H9 (cell line): ENCODE measurements around the gene SPCS2. TPM values are rescaled to one million over a fixed set of nuclear protein-coding genes. Genes with fewer than 3 reads are reported as not detected.

Source experiments
- DNase-seq: peaks from one replicate; pipeline ENCODE4 v3.0.0-alpha.2; 2017
- H2AFZ ChIP-seq: one replicate; pipeline ENCODE4 v1.6.1; 2013; ENCODE audit warnings: mild to moderate bottlenecking, low read length, control low read depth, moderate library complexity
- H2AK5ac ChIP-seq: 2 replicates; pipeline ENCODE4 v1.6.1; 2013; ENCODE audit warnings: low read length, control low read depth, mixed read lengths; ENCODE audit not compliant: insufficient read length
- H2BK120ac ChIP-seq: one replicate; pipeline ENCODE4 v1.6.1; 2013; ENCODE audit warnings: low read depth, mild to moderate bottlenecking, low read length, control low read depth, inconsistent platforms; ENCODE audit not compliant: poor library complexity, severe bottlenecking
- H2BK12ac ChIP-seq: 2 replicates; pipeline ENCODE4 v1.6.1; 2013; ENCODE audit warnings: low read length, control low read depth, mixed read lengths, low read depth; ENCODE audit not compliant: insufficient read length
- H2BK15ac ChIP-seq: 2 replicates; pipeline ENCODE4 v1.6.1; 2013; ENCODE audit warnings: low read depth, low read length, control low read depth
- H2BK20ac ChIP-seq: one replicate; pipeline ENCODE4 v1.6.1; 2013; ENCODE audit warnings: low read depth, mild to moderate bottlenecking, low read length, control low read depth, inconsistent platforms; ENCODE audit not compliant: poor library complexity, severe bottlenecking
- H2BK5ac ChIP-seq: 2 replicates; pipeline ENCODE4 v1.6.1; 2013; ENCODE audit warnings: low read length, control low read depth, mixed read lengths; ENCODE audit not compliant: insufficient read length
- H3K14ac ChIP-seq: 2 replicates; pipeline ENCODE4 v1.6.1; 2013; ENCODE audit warnings: low read length, control low read depth; ENCODE audit not compliant: insufficient read depth
- H3K18ac ChIP-seq: 2 replicates; pipeline ENCODE4 v1.6.1; 2013; ENCODE audit warnings: low read depth, mild to moderate bottlenecking, mixed read lengths, low read length, control low read depth; ENCODE audit not compliant: insufficient read length
- H3K23ac ChIP-seq: 2 replicates; pipeline ENCODE4 v1.6.1; 2013; ENCODE audit warnings: low read length, control low read depth, mixed read lengths, low read depth; ENCODE audit not compliant: insufficient read length
- H3K23me2 ChIP-seq: 2 replicates; pipeline ENCODE4 v1.6.1; 2013; ENCODE audit warnings: low read depth, mild to moderate bottlenecking, mixed read lengths, low read length, control low read depth; ENCODE audit not compliant: insufficient read length, poor library complexity, severe bottlenecking
- H3K27ac ChIP-seq: 2 replicates; pipeline ENCODE4 v1.5.1; 2013; ENCODE audit warnings: low read length, control low read depth, mixed read lengths, low read depth; ENCODE audit not compliant: insufficient read length
- H3K27me3 ChIP-seq: 2 replicates; pipeline ENCODE4 v1.6.1; 2013; ENCODE audit warnings: low read length, control low read depth, inconsistent platforms; ENCODE audit not compliant: insufficient read depth
- H3K4ac ChIP-seq: 2 replicates; pipeline ENCODE4 v1.6.1; 2013; ENCODE audit warnings: low read depth, mild to moderate bottlenecking, control low read depth, inconsistent platforms, low read length, moderate library complexity
- H3K4me1 ChIP-seq: 2 replicates; pipeline ENCODE4 v1.6.1; 2013; ENCODE audit warnings: low read length, control low read depth, inconsistent platforms; ENCODE audit not compliant: insufficient read depth
- H3K4me2 ChIP-seq: 2 replicates; pipeline ENCODE4 v1.6.1; 2013; ENCODE audit warnings: low read length, control low read depth, mixed read lengths; ENCODE audit not compliant: insufficient read length, insufficient read depth
- H3K56ac ChIP-seq: 2 replicates; pipeline ENCODE4 v1.6.1; 2013; ENCODE audit warnings: low read depth, mild to moderate bottlenecking, mixed read lengths, low read length, control low read depth; ENCODE audit not compliant: insufficient read length
- H3K79me1 ChIP-seq: 2 replicates; pipeline ENCODE4 v1.6.1; 2013; ENCODE audit warnings: low read depth, mild to moderate bottlenecking, moderate library complexity, low read length, control low read depth, inconsistent platforms; ENCODE audit not compliant: insufficient read depth, poor library complexity, severe bottlenecking
- H3K79me2 ChIP-seq: 2 replicates; pipeline ENCODE4 v1.6.1; 2013; ENCODE audit warnings: low read length, control low read depth, inconsistent platforms; ENCODE audit not compliant: insufficient read depth
- H3K9ac ChIP-seq: 2 replicates; pipeline ENCODE4 v1.6.1; 2013; ENCODE audit warnings: low read length, control low read depth, mixed read lengths; ENCODE audit not compliant: insufficient read length; ENCODE audit errors: extremely low read depth
- H3K9me3 ChIP-seq: one replicate; pipeline ENCODE4 v1.6.1; 2013; ENCODE audit warnings: low read depth, low read length, inconsistent platforms; ENCODE audit not compliant: control insufficient read depth
- H3T11ph ChIP-seq: one replicate; pipeline ENCODE4 v1.6.1; 2013; ENCODE audit warnings: mild to moderate bottlenecking, low read length, control low read depth, inconsistent platforms
- H4K20me1 ChIP-seq: one replicate; pipeline ENCODE4 v1.6.1; 2013; ENCODE audit not compliant: control insufficient read depth, insufficient read length, insufficient read depth
- H4K5ac ChIP-seq: 2 replicates; pipeline ENCODE4 v1.6.1; 2013; ENCODE audit warnings: low read depth, mild to moderate bottlenecking, mixed read lengths, low read length, control low read depth; ENCODE audit not compliant: insufficient read length
- H4K8ac ChIP-seq: replicated peaks from 2 replicates; pipeline ENCODE4 v1.6.1; 2013; ENCODE audit warnings: low read length, control low read depth, mixed read lengths, low read depth; ENCODE audit not compliant: insufficient read length
- H4K91ac ChIP-seq: 2 replicates; pipeline ENCODE4 v1.6.1; 2013; ENCODE audit warnings: low read depth, mild to moderate bottlenecking, moderate library complexity, mixed read lengths, low read length, control low read depth; ENCODE audit not compliant: insufficient read length
- H3K27ac Mint-ChIP-seq, 3 experiments: 2 replicates in 2 of 3; 3 replicates in 1 of 3; pipeline ENCODE4 v1.8.0; 2020 to 2021; ENCODE audit warnings: mixed read lengths in 3 of 3, mild to moderate bottlenecking in 1 of 3, moderate library complexity in 1 of 3
- H3K27me3 Mint-ChIP-seq: 2 replicates; pipeline ENCODE4 v1.8.0; 2021; ENCODE audit warnings: low read depth, mild to moderate bottlenecking, moderate library complexity, mixed read lengths
- H3K36me3 Mint-ChIP-seq, 3 experiments: 2 replicates in 2 of 3; 3 replicates in 1 of 3; pipeline ENCODE4 v1.8.0; 2020 to 2021; ENCODE audit warnings: low read depth in 3 of 3, mixed read lengths in 3 of 3; ENCODE audit not compliant: insufficient read depth in 1 of 3
- H3K4me1 Mint-ChIP-seq, 2 experiments: 2 replicates each; pipeline ENCODE4 v1.8.0; 2020; ENCODE audit warnings: mixed read lengths in 2 of 2
- H3K4me3 Mint-ChIP-seq, 2 experiments: 2 replicates in 1 of 2; 3 replicates in 1 of 2; pipeline ENCODE4 v1.8.0; 2020 to 2021; ENCODE audit warnings: mild to moderate bottlenecking in 2 of 2, mixed read lengths in 2 of 2, moderate library complexity in 1 of 2
- H3K9me3 Mint-ChIP-seq, 2 experiments: 2 replicates in 1 of 2; 3 replicates in 1 of 2; pipeline ENCODE4 v1.8.0; 2020; ENCODE audit warnings: mild to moderate bottlenecking in 2 of 2, mixed read lengths in 2 of 2, moderate library complexity in 1 of 2
- CTCF ChIP-seq: fragments of 200-600 bp; sonication (generic); conservative IDR thresholded peaks from 3 replicates; pipeline ENCODE4 v1.8.0; 2021; ENCODE audit warnings: antibody characterized with exemption, mild to moderate bottlenecking
- WGBS: extraction: QIAGEN DNeasy Blood & Tissue Kit; methylation state at CpG from one replicate; pipeline ENCODE4 v1.1.7; 2013; ENCODE audit warnings: missing lambda C conversion rate, low lambda C conversion rate, mixed read lengths; ENCODE audit not compliant: insufficient read length; ENCODE audit errors: extremely low coverage; 5-methylcytosine and 5-hydroxymethylcytosine counted together
- total RNA-seq: library from RNA; stranded (reverse); gene quantifications from 2 replicates; pipeline ENCODE4 v1.2.1, GENCODE V29; 2021

Gene SPCS2
- total RNA-seq, 1 experiment from 2014 or later = 144 TPM

GRCh38 chr11:74953451-74953850 is 4.4 kb downstream of the SPCS2 start:
- Histone ChIP-seq H2BK15ac (no peak overlapping the region), H3K79me2 (peaks cover 30% of the 10 kb centered on the region), H3K23ac (no peak overlapping the region), H3K4me2 (no peak overlapping the region), H3K9ac (no peak overlapping the region), H4K5ac (no peak overlapping the region), H2AFZ (no peak overlapping the region), H3K18ac (no peak overlapping the region), H2AK5ac (no peak overlapping the region), H3K9me3 (no peaks in the 10 kb centered on the region), H3K14ac (no peak overlapping the region), H3K79me1 (peaks cover 11% of the 10 kb centered on the region), H3K27ac (no peak overlapping the region), H3K4ac (no peak overlapping the region), H4K20me1 (no peaks in the 10 kb centered on the region), H4K8ac (no peak overlapping the region), H2BK20ac (no peak overlapping the region), H3K56ac (no peak overlapping the region), H3K27me3 (no peaks in the 10 kb centered on the region), H2BK120ac (no peak overlapping the region), H2BK12ac (no peak overlapping the region), H4K91ac (no peak overlapping the region), H3K23me2 (peaks cover 5% of the 10 kb centered on the region), H3K4me1 (no peaks in the 10 kb centered on the region), H3T11ph (no peak overlapping the region), H2BK5ac (no peak overlapping the region)
- Mint-ChIP-seq H3K4me1 (peaks cover 13 to 19% of the 10 kb centered on the region in 2 experiments), H3K27ac (no peak overlapping the region), H3K36me3 (peaks cover 0 to 17% (median 6%) of the 10 kb centered on the region in 3 experiments; a peak in 5 of 7 replicates), H3K4me3 (no peak overlapping the region), H3K9me3 (no peaks in the 10 kb centered on the region; a peak in 1 of 5 replicates), H3K27me3 (no peaks in the 10 kb centered on the region)
- no CpG with 5 or more reads among the region's 5 CpGs for WGBS
- no peak for DNase-seq
- TF ChIP-seq CTCF = no peak
